ENCODE results near the gene MAD1L1. TPM values are rescaled to one million over a fixed set of nuclear protein-coding genes. Genes with fewer than 3 reads are reported as not detected.

Gene MAD1L1
- total RNA-seq, 1 donor from 2014 or later, result 57.4 TPM

DNA sequence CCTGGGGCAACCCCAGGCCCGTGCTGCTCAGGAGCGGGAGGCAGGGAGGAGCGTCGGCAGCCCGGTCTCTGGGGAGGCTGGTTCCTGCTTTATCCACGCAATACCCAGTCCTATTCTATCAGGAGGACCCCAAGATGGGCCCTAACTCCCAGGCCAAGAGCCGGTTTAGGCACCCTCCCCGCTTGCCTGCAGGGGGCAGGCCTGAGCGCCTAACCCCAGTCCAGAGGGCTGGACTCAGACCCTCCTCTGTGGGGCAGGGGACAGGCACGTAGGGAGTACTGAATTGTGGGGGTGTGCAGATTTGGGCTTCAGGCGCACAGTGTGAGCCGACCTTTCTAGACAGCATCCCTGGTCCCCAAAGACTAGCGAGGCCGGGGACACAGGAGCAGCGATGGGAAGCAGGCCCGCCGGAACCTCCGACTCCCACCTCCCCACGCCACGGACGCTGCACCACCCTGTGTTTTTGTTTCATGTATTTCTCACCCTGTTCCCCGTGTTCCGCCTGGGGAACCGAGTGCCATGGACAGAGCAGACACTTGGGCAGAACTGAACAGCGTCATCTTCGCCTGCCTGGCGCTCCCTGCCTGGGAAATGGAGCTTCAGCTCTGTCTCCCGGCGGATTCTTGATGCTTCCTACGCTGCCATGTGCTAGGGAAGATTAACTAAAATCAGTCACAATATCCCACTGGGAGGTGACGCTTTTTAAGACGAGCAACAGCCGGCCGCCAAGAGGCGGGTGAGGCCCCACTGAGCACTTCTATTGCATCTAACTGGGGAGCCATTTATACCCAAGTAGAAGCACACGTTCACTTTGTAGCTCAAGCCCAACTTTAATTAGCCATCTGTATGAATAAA is 14.6 kb upstream of the MAD1L1 start:
- Histone ChIP-seq H3K27me3 (ENCODE audit: control insufficient read depth, insufficient read depth, low read length) (no peaks in the 10 kb centered on the region), H3K36me3 (ENCODE audit: control insufficient read depth, insufficient read depth, low read length) (no peaks in the 10 kb centered on the region), H3K4me3 (ENCODE audit: low read depth, low read length) (no peak overlapping the region)
- TF ChIP-seq, protein P1, sequence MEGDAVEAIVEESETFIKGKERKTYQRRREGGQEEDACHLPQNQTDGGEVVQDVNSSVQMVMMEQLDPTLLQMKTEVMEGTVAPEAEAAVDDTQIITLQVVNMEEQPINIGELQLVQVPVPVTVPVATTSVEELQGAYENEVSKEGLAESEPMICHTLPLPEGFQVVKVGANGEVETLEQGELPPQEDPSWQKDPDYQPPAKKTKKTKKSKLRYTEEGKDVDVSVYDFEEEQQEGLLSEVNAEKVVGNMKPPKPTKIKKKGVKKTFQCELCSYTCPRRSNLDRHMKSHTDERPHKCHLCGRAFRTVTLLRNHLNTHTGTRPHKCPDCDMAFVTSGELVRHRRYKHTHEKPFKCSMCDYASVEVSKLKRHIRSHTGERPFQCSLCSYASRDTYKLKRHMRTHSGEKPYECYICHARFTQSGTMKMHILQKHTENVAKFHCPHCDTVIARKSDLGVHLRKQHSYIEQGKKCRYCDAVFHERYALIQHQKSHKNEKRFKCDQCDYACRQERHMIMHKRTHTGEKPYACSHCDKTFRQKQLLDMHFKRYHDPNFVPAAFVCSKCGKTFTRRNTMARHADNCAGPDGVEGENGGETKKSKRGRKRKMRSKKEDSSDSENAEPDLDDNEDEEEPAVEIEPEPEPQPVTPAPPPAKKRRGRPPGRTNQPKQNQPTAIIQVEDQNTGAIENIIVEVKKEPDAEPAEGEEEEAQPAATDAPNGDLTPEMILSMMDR (IDR thresholded peaks at IDR 0.05; ENCODE audit: insufficient read depth, low read length, severe bottlenecking), result peak; percentile 71
- DNase-seq (ENCODE audit: low read depth) (no peak), FAIRE-seq (no peak)

DNA sequence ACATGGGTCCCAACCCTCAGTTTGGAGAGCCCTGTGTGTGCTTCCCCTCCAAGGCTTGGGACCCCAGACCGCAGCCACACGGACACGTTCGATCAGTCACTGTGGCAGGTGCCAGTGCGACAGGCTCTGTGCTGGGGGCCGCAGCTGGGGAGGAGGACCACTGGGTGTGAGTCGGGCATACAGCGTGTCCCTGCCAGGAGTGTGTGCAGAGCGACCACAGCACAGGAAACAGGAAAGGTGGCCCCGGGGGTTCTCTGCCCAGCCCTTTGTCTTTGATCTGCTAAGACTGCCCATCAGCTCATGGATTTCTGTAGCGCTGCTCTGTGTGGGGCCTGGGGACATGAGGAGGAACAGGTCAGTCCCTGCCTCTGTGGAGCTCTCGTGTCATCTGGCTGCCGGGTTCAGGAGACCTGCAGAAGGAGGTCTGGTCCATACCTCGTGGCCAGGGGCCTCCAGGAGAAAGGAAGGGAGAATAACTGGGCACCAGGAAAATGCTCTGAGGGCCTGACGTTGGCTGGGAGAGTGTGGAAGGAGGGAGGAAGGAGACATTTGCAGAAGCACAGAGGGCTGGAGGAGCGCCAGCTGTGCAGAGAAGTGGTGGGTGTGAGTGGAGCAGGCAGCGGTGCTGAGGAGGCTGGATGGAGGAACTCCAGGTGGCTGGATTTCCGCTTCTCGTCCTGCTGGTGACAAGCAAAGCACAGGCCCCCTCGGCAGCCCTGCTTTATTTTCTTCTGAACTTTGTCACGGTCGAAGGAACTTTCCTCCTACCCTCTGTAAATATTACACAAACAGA is 13.3 kb upstream of the MAD1L1 start:
- Histone ChIP-seq H3K27me3 (ENCODE audit: control insufficient read depth, insufficient read depth, low read length) (no peaks in the 10 kb centered on the region), H3K36me3 (ENCODE audit: control insufficient read depth, insufficient read depth, low read length) (no peaks in the 10 kb centered on the region), H3K4me3 (ENCODE audit: low read depth, low read length) (no peak overlapping the region)
- FAIRE-seq (no peak), DNase-seq (ENCODE audit: low read depth) (no peak)
- TF ChIP-seq, protein P1 (IDR thresholded peaks at IDR 0.05; ENCODE audit: insufficient read depth, low read length, severe bottlenecking), result no peak

DNA sequence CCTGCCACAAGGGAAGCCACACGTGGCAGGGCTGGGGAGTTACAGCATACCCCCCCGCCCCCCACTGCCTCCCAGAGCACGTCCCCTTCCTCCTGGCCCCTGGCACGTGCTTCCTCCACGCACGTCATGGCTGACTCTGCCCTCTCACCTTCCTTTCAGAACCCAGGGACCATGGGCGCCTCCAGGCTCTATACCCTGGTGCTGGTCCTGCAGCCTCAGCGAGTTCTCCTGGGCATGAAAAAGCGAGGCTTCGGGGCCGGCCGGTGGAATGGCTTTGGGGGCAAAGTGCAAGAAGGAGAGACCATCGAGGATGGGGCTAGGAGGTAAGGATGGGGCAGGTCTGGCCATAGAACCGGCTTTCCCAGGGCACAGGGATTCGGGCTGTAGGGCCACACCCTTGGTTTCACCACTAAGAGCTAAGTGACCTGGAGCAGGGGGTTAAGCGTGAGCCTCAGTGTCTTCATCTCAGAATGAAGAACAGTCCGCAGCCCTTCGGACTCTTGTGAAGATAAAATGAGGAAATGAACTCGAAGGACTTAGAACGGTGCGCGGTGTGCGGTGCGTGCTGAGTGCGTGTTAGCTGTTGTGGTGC is 11.8 kb upstream of the MAD1L1 start:
- Histone ChIP-seq H3K27me3 (ENCODE audit: control insufficient read depth, insufficient read depth, low read length) (no peaks in the 10 kb centered on the region), H3K36me3 (ENCODE audit: control insufficient read depth, insufficient read depth, low read length) (no peaks in the 10 kb centered on the region), H3K4me3 (ENCODE audit: low read depth, low read length) (no peak overlapping the region)
- TF ChIP-seq, protein P1 (IDR thresholded peaks at IDR 0.05; ENCODE audit: insufficient read depth, low read length, severe bottlenecking), result no peak
- FAIRE-seq, result no peak
- DNase-seq (ENCODE audit: low read depth), result no peak

DNA sequence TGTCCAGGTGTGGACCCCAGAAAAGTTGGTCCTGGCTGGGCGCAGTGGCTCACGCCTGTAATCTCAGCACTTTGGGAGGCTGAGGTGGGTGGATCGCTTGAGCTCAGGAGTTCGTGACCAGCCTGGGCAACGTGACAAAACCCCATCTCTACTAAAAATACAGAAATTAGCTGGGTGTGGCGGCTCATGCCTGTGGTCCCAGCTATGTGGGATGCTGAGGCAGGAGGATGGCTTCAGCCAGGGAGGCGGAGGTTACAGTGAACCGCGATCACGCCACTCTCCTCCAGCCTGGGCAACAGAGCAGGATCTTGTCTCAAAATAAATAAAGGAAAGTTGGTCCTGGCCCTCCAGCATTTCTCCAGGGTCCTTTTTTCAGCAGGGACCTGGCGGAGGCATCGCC is 10.7 kb upstream of the MAD1L1 start:
- Histone ChIP-seq H3K27me3 (ENCODE audit: control insufficient read depth, insufficient read depth, low read length) (no peaks in the 10 kb centered on the region), H3K36me3 (ENCODE audit: control insufficient read depth, insufficient read depth, low read length) (peaks cover 4% of the 10 kb centered on the region), H3K4me3 (ENCODE audit: low read depth, low read length) (no peak overlapping the region)
- TF ChIP-seq, protein P1 (IDR thresholded peaks at IDR 0.05; ENCODE audit: insufficient read depth, low read length, severe bottlenecking), result no peak
- no peak for DNase-seq (ENCODE audit: low read depth)
- FAIRE-seq, result no peak

DNA sequence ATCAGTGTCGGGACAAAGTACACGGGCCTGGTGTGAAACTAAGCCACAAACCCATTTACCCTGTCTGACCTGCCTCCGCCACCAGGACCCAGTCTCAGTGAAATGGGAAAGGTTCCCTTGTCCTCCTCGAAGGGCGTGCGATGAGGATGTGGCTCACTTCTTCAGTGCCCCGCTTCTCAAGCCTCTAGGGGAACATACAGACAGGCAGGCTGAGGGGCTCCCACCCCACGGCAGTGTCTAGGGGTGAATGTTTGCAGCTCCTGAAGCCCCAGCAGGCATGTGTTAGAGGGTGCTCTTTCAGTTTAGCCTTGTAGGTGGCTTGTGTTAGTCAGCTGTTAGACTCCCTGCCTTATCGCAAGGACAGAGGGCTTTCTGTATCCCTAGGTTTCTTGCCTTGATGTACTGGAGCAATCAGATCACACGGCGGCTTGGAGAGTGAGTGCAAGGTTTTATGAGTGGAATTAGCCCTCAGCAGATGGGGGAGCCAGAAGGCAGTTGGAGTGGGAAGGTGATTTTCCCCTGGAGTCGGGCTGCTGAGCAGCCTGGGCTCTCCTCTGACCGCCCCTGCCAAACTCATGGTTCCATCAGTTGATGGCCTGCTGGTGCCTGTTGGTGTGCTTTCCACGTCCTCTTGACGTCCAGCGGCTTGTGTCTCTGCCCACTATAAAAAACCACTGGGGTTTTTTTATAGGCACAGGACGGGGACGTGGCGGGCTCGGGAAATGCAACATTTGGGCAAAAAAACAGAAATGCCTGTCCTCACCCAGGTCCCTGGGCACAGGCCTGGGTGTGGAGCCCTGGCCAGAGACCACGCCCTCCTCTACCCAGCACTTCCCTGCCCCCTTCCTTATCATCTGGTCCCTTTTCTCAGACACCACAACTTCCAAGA is 10.0 kb upstream of the MAD1L1 start:
- peak overlapping the region; percentile 86 for H3K4me3 ChIP-seq (ENCODE audit: low read depth, low read length)
- FAIRE-seq, result no peak
- peak; percentile 29 for DNase-seq (ENCODE audit: low read depth)
- TF ChIP-seq, protein P1 (IDR thresholded peaks at IDR 0.05; ENCODE audit: insufficient read depth, low read length, severe bottlenecking), result no peak
- H3K27me3 ChIP-seq (ENCODE audit: control insufficient read depth, insufficient read depth, low read length), result no peaks in the 10 kb centered on the region
- peaks cover 8% of the 10 kb centered on the region for H3K36me3 ChIP-seq (ENCODE audit: control insufficient read depth, insufficient read depth, low read length)

Data from bronchial epithelial cell (primary cell).